Activated T-cell treated with anti-CD3 and anti-CD28 coated beads, Interleukin-2, amount 50 U/mL, for 1 hour (primary cell): Measurements from ENCODE around the gene CKLF.

Source experiments
- DNase-seq: peaks from one replicate; pipeline ENCODE4 v3.0.0-alpha.2; 2020

CKLF gene

DNA sequence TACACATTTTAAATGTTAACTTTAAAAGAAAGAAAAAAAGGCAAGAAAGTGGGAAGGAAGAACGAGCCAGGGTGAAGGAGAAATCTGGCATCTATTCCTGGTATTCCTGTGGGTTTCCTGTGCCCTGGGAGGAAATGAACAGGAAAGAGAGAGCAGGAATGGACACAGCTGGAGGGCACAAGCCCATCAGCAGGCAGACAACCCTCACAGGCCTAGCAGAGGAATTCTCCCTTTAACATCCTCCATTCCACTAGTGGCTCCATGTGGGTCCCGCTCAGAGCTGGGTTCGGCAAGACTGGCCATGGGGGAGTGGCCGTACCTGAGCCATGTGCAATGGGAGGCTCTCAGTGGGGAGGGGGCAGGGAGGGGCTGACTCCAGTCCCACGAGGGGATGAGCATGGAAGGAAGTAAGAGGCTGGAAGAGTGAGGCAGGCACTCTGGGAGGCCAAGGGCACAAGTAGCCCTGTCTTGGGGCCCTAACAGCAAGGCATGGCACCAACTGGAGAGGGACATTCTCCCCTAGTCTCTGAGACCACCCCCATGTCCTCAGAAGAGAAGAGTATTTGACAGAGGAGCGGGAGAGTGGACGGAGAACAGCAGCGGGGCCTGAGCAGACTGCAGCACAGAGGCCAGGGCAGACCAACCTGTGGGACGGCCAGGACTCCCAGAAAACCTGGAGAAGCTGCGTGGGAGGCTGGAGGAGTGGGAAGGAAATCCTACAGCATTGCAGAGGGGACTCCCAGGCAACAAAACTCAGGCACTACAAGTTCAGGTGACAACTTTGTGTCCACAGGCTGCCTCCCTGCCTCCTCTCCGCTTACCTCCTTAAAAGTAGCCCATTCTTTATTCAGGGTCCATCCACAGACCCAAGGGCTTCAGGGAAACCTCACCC lies 32.6 kb upstream of the CKLF start:
- DNase-seq, result no peak

DNA sequence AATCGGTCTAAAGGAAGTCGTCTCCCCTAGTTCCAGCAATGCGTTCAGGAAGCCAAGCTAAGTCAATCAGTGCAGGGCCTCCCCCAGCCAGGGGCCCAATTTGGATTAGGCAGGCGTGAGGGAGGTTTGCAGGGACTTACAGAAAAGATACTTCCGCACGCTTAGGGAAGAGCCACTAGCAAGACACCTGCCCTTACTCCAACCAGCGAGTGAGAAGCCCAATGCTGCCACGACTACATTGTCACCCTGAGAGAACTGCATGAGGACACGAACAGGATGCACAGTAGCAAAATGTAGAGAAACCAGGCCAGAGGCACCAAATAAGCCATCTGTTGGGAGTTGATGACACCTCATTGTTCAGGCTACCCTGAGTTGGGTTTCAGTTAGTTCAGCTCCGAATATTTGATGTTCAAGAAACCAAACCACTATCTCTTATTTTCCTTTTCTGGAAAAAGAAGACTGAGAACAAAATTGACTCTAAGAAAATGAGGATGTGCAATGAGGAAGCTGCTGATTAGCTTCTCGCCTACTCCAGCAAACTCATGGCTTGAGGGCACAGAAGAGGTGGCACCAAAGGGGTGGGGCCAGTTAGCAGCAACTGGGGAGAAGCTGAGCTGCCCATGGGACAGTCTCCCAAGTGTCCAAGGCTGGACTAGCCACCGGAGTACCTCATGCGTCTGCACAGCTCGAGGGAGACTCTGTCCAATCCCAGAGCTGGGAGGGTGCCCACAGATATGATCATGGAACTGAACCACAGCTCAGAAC lies 31.8 kb upstream of the CKLF start:
- no peak for DNase-seq

DNA sequence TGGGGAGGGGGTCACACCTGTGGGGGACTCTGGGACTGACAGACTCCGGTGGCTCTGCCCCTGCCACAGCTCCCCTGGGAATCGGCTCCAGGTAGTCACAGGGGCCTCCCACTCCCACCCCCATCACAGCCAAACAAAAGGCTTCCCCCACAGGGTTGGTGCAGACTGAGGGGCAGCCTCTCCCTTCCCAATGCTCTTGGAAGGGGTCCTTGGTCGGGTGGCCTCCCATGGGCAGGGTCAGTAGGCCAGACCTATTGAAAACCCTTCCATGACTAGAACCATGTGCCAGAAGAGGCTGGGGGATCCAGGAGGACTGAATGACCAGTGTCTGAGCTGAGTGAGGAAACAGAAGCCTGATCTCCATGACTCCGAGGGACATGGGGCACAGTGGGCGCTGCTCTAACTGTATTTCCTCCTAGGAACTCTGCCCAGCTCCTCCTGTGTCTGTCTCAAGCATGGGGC lies 31.1 kb upstream of the CKLF start:
- no peak for DNase-seq

DNA sequence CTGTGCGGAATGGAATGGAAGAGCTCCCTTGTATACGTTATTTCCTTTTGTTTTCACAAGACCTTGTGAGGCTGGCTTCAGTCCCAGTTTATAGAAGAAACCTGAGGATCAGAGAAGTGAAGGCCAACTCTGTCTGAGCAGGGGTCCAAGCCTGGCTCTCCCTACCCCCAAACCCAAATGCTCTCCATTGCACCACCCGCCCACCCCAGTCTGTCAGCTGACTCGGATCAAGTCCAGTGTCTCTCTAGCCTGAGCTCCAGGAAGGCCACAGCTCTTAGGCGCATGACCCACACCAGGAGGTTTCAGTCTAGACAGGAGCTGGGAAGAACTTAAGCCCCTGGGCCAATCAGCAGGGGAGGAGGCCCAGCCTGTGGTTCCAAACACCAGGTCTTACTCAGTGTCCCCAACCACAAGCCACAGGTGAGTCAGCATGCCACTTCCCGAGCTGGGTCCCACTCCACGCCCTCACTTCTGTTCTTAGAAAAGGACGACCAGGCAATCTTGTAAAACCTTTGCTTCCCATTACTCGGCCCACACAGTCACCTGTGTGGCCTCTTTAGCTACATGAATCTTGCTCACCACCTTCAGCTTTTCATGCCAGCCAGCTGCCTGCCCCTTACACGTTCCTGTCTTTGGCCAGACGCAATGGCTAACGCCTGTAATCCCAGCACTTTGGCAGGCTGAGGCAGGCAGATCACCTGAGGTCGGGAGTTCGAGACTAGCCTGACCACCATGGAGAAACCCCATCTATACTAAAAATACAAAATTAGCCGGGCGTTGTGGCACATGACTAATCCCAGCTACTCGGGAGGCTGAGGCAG lies 30.2 kb upstream of the CKLF start:
- DNase-seq, result peak; percentile 84

DNA sequence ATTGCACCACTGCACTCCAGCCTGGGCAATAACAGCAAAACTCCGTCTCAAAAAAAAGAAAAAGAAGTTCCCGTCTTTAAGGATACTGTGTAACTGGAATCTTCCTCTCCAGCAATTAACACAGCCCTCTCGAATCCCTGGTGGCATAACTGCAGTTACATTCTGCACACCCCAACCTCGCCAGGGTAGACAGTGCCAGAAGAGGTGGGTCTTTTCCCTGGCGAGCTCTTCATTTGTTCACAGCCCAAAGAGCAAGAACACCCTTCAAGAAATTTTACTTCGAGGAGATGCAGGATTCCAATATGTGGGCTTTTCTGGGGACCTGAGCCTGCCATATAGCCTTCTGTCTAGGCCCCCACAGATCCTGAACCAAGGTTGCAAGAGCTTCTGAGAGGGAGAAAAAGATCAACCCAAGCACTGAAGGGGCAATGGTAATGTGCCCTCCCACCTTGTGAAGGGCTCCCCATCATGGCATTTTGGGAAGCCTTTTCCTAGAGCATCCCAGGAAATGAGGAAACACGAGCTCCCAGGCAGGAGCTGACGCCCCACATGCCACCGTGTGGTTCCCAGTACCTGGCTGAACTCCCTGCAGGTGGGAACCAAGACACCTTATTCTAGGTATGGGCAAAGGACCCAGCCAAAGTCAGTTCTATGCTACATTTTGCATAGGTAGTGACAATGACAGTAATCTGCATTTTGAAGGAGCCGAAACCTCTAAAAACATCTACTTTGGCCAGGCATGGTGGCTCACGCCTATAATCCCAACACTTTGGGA lies 29.4 kb upstream of the CKLF start:
- DNase-seq, result no peak

DNA sequence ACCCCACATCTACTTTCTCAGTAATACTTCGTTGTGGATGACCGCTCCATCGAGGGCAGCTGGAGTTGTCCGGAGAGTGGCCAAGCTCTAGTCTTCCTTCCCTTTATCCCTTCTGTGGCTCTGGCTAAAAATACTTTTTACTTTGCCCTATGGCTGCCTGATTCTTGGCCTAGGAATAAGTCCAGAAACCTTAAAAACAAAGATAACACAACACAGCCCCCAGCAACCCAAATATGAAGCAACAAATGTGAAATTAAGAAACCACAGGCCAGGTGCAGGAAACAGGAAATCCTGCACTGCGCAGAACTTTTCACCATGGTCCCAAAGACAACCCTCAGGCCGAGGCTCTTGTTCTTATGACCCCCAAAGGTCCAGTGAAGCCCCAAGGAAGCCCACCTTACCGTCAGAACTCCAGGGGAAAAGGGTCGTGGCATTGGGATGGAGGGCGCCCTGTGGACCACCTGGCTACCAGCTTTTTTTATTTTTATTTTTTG lies 28.5 kb upstream of the CKLF start:
- peak; percentile 42 for DNase-seq

DNA sequence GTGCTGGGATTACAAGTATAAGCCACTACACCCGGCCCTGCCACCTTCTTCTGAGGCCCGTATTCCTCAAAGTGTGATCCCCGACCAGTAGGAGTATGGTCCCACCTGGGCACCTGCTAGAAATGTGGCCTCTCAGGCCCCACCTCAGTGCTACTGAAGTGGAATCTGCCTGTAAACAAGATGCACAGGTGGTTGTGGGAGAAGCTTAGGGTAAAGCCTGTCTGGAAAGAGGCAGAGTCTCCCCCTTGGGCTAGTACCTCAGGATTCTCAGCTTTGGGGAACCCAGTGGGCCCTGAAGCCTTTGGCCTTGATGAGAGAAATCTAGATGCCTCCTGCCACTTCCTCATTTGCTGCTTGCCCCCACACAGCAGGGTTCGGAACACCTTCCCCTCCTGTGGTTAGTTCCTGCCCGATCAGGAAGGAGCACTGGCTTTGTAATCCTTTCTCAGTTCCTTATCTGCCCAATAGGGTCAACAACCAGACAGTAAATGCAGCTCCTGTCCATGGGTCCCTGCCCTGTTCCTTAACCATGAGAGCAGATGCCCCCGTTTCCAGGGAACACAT lies 27.7 kb upstream of the CKLF start:
- no peak for DNase-seq

DNA sequence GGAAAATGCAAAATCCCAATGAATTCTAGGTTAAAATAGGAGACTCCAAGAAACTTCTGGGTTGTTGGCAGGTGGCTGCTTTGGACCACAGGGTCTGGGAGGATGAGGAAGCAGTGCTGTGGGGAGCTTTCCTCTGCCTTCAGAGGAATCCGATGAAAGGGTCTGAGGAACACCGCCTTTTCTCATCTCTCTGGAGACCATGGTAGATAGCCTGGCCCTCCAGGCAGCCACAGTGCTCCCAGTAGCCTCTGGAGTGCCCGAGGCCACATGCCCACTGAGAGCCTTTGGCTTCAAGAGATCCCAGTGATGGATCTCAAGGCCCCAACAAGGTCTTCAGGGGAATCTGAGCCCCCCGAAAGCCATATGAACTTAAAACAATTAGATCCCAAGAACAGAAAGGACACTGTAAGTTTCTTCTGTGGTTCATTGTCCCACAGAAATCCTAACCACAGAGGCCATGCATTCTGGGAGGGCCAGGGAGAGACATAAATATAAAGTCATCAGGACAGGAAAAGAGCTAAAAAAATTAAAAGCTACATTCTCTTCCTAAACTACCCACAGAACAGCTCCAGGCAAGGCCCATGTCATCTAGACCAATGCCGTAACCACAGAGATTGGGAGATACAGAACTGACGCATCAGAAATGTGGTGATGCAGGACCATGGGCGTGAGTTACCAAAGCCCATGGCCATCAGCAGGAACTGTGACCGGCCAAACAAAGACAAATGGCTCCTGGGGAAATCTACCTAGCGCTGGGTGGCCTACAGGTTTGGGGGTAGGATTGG lies 26.8 kb upstream of the CKLF start:
- DNase-seq, result no peak

DNA sequence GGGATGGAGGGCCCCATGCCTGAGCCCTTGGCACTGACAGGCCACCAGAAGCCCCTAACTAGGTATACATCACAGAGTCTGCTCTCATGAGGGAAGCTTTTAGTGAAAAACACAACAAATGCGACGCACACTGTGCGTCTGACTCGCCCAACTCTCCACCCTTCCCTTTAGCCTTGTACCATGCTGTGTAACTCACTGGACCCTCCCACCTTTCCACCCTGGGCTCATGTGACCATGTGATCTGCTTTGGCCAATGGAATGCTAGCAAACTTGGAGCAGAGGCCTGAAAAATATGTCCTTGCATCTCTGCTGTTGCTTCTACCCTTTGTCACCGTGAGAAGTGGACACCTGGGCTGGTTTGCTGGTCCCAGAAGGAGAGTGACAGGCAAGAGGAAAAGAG lies 24.1 kb upstream of the CKLF start:
- no peak for DNase-seq

DNA sequence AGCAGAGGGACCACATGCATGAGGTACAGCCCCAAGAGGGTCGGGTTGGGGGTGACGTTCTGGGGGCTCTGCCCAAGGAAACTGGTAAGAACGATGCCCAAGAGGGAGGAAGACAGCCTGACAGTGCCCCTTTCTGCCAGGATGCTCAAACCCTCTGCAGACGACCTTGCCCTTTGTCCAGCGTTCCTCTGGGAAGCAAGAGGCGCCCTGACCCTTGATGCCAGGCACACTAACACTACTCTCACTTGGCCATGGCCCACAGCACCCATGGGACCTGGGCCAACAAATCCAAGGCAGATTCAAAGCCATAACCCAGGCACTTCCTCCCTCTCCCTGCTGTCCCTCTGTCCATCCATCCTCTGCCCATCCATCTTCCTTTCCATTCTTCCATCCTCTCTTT lies 22.9 kb upstream of the CKLF start:
- no peak for DNase-seq

DNA sequence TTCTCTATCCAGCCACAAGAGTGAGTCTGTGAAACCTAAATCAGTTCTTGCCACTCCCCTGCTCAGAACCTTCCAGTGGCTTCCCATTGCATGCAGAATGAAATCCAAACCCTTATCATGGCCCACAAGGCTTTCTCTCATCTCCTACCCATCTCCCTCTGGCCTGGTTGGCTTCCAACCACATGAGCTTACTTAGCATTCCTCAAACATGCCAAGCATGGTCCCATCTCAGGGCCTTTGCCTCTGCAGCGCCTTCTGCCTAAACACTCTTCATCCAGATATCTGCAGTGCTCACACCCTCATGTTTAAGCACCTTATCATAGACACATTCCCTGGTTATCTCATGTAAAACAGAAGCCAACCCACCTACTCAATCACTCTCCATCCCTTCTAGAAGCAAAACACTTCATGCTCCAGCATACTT lies 18.0 kb upstream of the CKLF start:
- no peak for DNase-seq

DNA sequence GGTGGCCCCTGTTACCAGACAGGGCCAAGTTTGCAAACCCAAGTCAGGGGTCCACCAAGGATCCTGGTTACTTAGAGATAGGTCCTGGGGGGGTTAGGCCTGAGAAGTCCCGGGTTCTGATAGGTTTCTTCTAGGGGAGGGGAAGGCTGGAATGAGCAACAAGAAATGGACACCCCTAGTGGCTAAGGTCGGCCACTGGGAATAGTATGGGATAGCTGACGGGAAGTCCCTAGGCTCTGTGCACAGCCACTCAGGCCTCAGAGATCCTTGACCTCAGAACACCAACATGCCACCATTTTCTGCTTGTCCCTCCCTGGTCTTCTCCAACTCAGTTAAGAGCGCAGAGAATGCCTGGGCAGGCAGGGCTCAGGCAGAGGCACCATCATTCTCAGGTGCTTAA lies 15.9 kb upstream of the CKLF start:
- no peak for DNase-seq

DNA sequence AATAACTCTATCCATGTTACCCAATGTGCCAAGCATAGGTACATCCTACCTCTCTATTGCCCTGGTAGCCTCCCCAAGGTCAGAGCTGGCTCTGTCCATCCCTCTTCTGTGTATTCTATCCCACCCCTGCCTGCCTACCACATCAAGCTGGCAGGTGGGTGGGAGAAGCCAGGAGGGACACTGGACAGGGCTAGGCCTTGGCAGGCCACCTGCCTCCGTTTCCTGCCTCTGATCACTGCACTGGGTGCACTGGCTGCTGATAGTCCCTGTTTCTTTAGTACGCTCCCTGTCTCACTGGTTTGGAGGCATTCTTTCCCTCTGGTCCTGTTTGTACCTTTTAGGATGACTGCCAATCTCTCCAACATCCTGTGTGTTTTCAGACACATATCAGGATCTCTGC lies 15.1 kb upstream of the CKLF start:
- no peak for DNase-seq

DNA sequence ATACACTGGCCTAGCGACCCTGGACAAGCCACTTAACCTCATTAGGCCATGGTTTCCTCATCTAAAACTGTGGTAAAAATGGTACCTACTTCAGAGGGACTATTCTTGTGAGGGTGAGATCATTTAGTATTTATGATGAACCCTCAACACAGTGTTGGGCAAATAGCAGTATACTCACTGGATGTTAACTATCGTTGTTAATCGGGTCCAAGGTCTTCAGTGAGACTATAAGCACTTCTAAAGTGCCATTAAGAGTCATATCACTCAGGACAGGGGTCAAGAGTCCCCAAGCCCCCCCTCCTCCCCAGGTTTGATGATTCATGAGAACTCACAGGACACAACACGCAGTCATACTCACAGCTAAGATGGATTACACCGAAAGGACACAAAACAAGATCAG lies 13.5 kb upstream of the CKLF start:
- DNase-seq, result no peak

DNA sequence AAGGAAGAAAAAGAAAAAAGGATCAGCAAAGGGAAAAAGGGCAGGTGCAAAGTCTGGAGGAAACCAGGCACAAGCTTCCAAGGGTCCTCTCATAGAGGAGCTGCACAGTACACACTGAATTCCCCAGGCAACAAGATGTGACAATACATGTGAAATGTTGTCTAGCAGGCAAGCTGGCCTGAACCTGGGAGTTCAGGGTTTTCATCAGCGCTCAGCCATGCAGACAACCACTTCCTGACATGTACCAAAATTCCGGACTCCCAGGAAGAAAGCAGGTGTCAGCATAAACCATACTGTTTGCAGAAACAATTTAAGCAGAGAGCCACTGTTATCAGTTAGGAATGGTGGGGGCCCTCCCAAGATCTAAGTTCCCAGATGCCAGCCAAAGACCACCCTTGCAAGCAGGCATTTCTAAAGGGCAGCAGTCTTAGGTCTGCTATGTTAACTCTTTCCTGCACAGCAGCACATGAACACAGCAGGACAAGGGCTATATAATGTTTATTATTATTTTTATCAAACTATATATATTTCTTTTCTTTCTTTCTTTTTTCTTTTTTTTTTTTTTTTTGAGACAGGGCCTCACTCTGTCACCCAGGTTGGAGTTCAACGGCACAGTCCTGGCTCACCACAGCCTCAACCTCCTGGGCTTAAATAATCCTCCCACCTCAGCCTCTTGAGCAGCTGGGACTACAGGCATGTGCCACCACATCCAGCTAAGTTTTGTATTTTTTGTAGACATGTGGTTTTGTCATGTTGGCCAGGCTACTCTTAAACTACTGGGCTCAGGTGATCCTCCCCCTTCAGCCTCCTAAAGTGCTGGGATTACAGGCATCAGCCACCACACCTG lies 12.5 kb upstream of the CKLF start:
- no peak for DNase-seq

DNA sequence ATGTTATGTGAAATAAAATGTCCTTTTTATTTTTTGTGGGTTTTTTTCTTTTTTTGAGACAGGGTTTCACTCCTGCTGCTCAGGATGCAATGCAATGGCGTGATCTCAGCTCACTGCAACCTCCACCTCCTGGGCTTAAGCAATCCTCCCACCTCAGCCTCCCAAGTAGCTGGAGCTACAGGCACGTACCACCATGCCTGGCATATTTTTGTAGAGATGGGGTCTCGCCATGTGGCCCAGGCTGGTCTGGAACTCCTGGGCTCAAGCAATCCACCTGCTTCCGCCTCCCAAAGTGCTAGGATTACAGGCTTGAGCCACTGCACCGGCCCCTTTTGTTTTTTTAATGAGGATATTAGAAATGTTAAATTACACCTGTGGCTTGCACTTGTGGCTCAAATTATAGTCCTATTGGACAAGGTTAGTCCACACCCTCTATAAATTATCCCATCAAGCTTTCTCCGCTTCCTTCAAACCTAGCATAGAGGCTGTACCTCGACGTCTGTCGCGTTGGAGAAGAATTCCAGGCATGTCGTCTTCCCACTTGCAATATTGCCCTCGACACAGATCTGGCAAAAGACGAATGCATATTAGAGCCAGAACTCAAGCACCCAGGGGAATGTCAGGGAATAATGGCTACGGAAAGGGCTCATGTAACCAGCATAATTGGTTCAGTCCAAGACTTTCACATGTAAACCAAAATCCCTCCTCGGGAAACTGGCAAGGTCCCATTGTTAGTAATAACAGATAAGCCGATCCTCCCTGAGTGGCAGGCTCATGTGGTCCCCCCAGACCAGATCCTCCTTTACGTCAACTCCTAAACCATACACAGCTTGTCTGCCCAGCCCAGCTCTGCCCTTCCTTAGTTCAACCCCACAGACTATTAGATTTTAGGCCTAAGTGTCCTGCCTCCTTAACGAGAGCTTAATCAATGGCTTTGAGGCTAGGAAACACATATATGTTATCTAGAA lies 10.7 kb upstream of the CKLF start:
- no peak for DNase-seq

DNA sequence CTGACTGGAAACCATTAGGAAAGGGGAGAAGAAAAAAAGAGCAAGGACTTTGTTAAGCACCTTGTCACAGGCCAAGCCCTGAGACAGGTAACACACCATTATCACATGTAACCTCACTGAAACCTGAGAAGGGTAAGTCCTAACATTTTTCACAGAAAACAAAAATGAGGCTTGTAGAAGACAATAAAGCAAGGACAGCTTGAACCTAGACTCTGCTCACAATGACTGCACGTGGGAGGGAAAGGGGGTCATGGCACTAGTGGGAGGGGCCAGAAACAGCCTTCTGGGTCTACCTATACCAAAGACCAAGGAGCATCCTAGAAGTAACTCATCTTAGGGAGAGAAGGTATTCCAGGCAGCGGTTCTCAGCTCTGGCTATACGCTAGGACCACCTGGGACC lies 10.0 kb upstream of the CKLF start:
- DNase-seq, result no peak

DNA sequence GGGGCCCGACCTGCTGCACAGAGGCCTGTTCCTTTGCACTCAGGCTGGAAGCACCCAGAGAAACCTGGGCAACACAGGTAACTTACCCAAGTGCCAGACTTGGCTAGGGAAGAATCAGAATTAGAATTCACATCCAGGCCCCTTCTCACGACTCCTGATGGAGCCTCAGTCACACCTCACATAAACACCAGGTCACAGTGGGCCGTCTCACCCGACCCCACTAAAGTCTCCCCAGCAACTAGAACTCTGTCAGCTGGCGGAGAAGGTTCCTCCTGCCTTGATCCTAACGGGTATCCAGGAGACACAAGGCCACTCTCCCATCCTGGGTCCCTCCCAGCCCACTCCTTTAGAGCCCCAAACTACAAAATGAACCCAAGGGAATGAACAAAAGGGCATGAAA lies 8.8 kb upstream of the CKLF start:
- no peak for DNase-seq
